Pons (tissue), 1 donor: Measurements from ENCODE around the gene AADACL4.
A peak's percentile ranks its signal among the peaks of the same experiment; 100 is the strongest.

Experiments
- DNase-seq: peaks from one replicate; pipeline ENCODE4 v3.0.0-alpha.2; 2016; ENCODE audit warnings: low spot score

AADACL4 gene

GRCh38 chr1:12643785-12644184 is at the start of gene AADACL4:
AADACL4 (plus strand) TSS chr1:12644085; CDS start chr1:12644547, 462 bp downstream.
- DNase-seq: no peak

- no peak for DNase-seq
Observed at GRCh38 chr1:12594490-12594889, 49.4 kb upstream of the AADACL4 start.

- no peak for DNase-seq
Observed at GRCh38 chr1:12594966-12595756, 48.7 kb upstream of the AADACL4 start.

- DNase-seq: no peak
Observed at GRCh38 chr1:12595757-12596006, 48.2 kb upstream of the AADACL4 start.

DNA sequence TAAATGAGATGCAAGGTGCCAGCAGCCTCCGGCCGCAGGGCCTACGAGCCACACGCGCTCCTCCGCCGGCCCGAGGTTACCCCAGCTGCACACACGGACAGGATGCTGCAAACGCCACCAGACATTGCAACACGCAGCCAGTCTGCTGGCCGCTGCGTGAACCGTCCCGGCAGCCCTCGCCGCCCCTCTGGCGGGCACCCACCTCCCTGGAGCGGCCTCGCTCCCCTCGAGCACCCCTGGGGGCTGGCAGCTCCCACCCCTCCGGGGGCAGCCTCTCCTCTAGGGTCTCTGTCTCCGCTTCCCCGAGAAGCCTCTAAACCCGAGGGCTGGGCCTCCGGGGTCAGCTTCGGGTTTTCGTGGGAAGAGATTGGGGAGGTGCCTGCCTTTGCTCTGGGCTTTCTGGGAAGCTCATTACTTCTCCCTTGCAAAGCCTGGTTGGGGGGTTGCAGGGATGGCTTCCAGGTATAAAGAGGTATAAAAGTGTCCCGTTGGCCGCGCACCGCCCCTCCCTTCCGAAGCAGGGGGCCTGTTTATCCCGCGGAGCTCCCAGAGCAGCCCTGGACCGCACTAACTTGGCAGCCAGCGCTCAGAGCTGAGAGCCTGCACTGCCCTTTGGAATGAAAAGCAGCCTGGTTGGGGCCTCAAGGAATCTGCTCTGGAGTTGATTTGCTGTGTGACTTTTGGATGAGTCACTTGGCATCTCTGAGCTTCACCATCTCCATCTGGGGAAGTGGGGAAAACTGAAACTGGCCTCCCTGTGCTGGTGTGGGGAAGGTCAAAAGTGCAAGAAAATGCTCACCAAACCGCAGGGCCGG is 47.7 kb upstream of the AADACL4 start:
- peak; percentile 61 for DNase-seq

- DNase-seq: no peak
Observed at GRCh38 chr1:12597792-12598191, 46.1 kb upstream of the AADACL4 start.

DNA sequence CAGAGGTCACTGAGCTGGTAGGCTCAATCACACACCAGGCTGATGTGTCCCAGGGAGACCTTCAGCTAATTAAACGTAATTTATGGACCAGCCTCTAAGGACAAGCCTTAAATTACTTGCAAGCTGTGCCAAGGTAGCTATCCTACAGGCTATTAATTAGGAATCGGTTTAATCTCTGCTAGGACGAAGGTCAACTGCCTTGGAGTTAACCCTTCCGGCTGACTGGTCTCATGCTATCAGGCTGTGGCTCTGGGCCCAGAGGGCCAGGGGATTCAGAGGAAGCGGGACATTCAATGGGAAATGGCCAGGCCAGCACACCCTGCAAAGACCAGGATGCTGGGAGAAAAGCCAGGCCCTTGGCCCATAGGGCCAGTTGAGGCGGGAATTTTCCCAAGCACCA is 44.9 kb upstream of the AADACL4 start:
- DNase-seq: no peak

GRCh38 chr1:12599657-12600056 is 44.2 kb upstream of the AADACL4 start:
- no peak for DNase-seq

GRCh38 chr1:12600335-12600734 is 43.5 kb upstream of the AADACL4 start:
- no peak for DNase-seq

- no peak for DNase-seq
Observed at GRCh38 chr1:12600880-12601633, 42.8 kb upstream of the AADACL4 start.

GRCh38 chr1:12601700-12602658 is 41.9 kb upstream of the AADACL4 start:
- DNase-seq: no peak

GRCh38 chr1:12602659-12603024 is 41.2 kb upstream of the AADACL4 start:
- no peak for DNase-seq

DNA sequence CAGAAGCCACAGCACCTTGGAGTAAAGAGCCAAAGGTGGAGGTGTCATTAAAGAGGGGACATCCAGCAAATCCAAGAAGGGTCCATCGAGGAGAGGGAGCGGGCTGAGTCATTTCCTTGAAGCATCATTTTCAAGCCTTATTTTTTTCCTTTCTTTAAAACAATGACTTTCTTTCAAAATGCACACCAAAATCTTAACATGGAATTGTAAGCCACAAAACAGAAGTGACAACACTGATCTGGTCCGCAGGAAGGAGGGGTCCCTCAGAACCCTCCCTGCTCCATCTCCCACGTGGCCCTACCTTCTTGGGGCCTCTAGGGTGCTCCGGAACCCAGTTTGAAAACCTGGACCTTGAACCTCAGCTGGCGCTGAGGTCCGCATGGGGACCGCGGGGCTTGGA is 40.7 kb upstream of the AADACL4 start:
- no peak for DNase-seq

GRCh38 chr1:12604114-12604874 is 39.6 kb upstream of the AADACL4 start:
- no peak for DNase-seq

DNA sequence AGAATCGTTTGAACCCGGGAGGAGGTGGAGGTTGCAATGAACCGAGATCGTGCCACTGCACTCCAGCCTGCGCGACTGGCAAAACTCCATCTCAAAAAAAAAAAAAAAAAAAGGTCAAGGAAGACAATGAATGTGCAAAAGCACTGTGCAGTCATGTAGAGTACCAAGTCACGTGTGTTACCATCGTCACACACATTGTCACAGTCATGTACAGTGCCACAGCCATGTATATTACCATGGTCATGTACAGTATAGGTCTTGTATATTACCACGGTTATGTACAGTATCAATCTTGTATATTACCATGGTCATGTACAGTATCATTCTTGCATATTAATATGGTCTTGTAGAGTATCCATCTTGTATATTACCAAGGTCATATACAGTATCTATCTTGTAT is 38.9 kb upstream of the AADACL4 start:
- DNase-seq: no peak

- DNase-seq: no peak
Observed at GRCh38 chr1:12607263-12607662, 36.6 kb upstream of the AADACL4 start.

DNA sequence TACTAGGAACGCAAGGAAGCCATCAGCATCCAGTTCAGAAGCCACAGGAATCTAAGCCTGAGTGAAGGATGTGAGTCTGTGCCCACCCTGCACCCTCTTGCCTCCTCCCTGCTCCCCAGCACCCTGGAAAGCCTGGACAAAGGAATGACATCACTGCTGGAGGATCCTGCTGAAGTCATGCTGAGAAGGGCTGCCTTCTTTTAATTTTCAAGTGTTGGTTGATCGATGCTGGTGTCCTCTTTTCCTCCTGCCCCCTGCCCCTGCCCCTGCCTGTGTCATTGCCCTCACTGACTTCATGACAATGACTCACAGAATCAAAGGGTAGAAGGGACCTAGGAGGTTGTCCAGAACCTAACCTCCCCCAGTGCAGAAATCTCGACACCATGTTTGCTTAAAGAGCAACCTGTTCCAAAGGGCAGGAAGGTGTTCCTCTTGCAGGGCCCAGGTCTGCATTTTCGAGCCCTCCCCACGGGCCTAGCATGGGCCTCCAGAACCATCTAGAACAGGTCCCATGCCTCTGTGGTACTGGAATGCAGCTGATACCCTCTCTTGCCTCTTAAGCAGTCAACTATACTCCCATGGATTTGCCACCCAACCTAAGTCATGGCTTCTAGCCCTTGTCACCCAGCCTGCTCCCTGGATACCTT is 35.5 kb upstream of the AADACL4 start:
- DNase-seq: no peak

- no peak for DNase-seq
Observed at GRCh38 chr1:12609469-12610003, 34.3 kb upstream of the AADACL4 start.

DNA sequence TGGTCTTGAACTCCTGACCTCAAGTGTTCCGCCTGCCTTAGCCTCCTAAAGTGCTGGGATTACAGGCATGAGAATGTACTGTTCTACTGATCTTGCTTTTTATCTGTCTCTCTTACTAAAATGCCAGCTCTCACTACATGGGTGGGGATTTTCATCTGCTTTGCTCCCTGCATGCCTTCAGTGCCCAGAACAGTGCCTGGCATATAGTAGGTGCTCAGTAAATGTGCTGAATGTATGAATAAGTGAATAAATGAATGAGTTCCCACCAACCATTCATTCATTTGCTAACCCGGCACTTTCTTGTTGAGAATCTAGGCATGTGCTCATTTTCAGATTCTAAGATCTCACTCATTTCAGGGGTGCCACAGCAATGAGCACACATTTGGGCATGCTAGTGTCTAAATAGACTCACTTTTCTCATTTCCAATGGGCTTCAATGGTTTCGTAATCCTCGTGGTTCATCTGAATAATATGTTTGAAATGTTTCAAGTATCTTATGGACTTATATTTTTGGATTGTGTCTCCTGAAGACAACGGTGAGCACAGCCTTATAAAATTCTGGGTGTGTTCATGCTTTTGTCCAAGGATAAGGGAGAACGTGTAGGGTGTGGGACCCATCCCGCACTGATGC is 33.5 kb upstream of the AADACL4 start:
- no peak for DNase-seq

- no peak for DNase-seq
Observed at GRCh38 chr1:12610941-12611340, 32.9 kb upstream of the AADACL4 start.
